Vagina (tissue), 2 donors: ENCODE results near the gene TP53TG5.

ENCODE experiments used
- CTCF ChIP-seq, 3 experiments: fragments of 450-650 bp in 2 of 3; fragments of 200-600 bp in 1 of 3; sonication (generic) in 1 of 3; IDR thresholded peaks; one replicate each; pipeline ENCODE4 v1.5.1; 2017 to 2019; ENCODE audit warnings: antibody characterized with exemption in 3 of 3, mild to moderate bottlenecking in 2 of 3, moderate library complexity in 2 of 3
- POLR2A ChIP-seq, 2 donors: fragments of 450-650 bp; IDR thresholded peaks; one replicate each; pipeline ENCODE4 v1.6.1; 2017; ENCODE audit warnings: antibody characterized with exemption in 2 of 2, mild to moderate bottlenecking in 2 of 2, moderate library complexity in 2 of 2

DNA sequence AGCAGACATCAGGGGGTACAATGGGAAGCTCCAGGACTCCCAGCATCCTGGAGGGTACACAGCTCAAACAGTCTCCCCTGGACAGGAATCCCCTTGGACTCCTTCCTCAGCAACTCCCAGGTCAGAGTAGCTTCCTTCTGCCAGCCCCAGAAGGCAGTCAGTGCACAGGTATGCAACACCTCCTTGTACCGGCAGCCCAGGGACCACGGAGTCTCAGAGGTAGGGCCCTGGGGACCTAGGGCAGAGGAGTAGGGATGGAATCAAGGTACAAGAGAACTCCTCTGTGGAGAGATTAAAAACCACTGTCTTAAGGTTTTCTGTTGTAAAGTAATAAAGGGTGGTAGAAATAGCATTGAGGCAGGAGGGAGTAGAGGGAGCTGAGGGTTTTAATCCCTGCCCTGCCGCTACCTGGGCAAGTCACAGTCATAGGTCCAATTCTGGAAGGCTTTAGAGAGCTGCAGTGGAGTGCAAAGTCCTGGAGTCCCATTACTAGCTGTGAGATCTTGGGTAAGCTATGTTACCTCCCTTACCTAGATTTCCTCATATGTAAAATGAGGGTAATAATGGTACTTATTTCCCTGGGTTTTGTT, 7.5 kb downstream of the TP53TG5 start:
- TF ChIP-seq CTCF (IDR thresholded peaks at IDR 0.05), result no peak
- no peak for TF ChIP-seq POLR2A (IDR thresholded peaks at IDR 0.05)
